HT1080 (cell line): Measurements from ENCODE around the gene LGALS13. TPM values are rescaled to one million over a fixed set of nuclear protein-coding genes. Genes with fewer than 3 reads are reported as not detected.

ENCODE experiments used
- DNase-seq: peaks from one replicate; pipeline ENCODE4 v3.0.0-alpha.2; 2015; ENCODE audit warnings: low read depth
- small RNA-seq: library from RNA; depleted of rRNA; stranded (forward); fragments of <200 nt; gene quantifications from one replicate; pipeline ENCODE3, GENCODE V24; 2014
- total RNA-seq: library from RNA; depleted of rRNA; stranded (reverse); fragments of >200 nt; shearing (Covaris generic); gene quantifications from 2 replicates; pipeline ENCODE4 v1.2.3, GENCODE V29; 2014; rRNA removed

The LGALS13 gene
- total RNA-seq, 1 experiment from 2014 or later = not detected

DNA sequence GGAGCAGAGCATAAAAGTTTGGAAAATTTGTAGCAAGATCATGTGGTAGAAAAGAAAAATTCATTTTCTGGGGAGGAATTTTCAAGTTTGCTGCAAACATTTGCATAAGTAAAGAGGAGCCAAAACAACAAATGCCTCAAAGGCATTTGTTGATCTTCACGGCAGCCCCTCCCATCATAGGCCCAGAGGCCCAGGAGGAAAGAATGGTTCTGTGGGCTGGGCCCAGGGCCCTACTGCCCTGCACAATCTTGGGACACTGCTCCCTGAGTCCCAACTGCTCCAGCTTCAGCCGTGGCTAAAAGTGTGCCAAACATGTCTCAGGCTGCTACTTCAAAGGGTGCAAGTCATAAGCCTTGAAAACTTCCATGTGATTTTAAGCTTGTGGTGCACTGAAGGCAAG lies 11.3 kb downstream of the LGALS13 start:
- DNase-seq = no peak

DNA sequence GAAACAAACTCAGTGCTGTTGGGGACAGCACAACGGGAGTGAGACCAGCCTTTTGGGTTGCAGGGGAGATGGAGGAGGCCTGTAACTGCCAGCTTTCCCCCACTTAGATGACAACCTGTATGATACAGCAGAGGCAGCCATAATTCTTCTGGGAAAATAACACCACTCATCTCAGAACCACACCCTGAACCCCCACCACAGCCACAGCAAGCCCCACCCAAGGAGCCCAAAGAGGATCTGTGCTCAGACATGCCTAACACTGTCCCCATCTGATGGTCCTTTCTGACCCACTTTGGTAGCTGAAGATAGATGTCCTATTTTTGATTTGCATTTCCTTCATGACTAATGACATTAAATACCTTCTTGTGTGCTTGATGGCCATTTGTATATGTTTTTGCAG lies 15.4 kb downstream of the LGALS13 start:
- DNase-seq = no peak

DNA sequence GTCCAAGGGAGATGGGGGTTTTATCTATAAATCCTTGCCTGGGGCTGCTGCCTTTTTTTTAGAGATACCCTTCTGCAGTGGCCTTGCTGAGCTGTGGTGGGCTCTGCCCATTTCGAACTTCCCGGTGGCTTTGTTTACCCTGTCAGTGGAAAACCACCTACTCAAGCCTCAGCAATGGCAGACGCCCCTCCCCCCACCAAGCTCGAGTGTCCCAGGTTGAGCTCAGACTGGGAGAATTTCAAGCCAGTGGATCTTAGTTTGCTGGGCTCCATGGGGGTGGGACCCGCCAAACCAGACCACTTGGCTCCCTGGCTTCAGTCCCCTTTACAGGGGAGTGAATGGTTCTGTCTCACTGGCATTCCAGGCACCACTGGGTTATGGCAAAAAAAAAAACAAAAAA lies 21.6 kb downstream of the LGALS13 start:
- DNase-seq = no peak

DNA sequence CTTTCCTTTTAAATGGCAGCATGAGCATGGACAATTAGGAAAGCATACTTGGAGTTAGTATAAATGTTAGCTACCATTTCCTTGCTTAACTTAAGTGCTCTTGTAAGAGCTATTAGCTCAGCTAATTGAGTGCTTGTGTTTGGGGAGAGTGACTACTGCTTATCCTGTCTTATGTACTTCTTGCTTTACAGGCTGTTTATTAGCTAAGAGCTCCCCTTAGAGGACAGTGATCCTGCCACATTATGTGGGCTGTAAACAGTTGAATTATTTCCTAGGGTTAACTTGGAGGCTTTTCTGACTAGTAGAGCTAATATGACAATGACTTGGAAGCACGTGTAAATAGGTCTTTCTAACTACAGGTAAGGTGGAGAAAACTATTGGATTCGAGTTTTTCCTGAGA lies 25.3 kb downstream of the LGALS13 start:
- peak; percentile 15 for DNase-seq

DNA sequence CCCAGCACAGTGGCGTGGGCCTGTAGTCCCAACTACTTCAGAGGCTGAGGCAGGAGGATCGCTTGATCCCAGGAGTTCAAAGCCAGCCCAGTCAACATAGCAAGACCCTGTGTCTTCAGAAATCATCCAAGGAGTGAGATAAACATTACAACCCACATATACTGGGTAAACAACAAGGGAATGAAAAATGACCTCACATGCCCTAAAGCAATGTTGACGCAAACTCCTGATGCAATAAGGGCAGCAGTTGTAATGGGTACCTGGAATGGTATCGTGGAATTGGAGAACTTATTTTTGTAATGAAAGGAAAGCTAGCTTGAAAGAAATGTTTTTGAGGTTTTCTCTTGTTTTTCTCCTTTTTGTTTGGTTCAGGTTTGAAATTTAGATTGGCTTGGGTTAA lies 28.9 kb downstream of the LGALS13 start:
- no peak for DNase-seq

DNA sequence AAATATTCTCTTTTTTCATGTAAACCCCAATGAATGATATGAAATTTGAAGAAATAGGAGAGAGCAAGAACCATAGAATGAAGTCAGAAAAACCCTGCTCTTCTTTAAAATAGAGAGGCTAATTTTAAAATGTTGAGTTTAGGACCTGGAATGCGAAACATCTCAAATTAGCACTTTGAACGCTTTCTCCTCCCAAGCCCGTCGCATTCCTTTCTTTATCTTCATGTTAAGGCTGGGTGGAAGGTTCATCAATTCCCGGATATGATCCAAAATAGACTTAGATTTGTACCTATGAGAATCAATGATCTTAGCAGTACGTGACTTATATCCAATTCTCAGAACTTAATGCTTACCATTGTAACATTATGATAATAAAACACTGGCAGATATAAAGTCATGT lies 29.3 kb downstream of the LGALS13 start:
- no peak for DNase-seq

DNA sequence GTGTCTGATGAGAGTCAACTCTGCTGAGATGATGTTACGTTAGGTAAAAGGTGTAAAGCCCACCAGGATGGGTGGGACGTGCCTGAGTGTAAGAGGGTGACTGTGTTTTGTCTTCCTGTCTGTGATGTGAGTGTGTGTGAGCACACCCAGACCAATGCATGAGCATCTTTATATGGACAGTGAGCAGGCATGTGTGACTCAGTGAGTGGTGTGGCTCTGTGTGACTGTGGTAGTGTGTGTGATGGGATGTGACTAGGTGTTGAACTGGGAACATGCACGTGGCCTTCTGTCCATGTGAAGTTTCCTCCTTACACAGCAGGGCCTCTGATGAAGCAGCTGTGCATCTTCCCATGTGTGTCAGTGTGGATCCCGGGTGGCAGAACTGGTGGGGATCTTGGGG lies 35.6 kb downstream of the LGALS13 start:
- DNase-seq = peak; percentile 10

DNA sequence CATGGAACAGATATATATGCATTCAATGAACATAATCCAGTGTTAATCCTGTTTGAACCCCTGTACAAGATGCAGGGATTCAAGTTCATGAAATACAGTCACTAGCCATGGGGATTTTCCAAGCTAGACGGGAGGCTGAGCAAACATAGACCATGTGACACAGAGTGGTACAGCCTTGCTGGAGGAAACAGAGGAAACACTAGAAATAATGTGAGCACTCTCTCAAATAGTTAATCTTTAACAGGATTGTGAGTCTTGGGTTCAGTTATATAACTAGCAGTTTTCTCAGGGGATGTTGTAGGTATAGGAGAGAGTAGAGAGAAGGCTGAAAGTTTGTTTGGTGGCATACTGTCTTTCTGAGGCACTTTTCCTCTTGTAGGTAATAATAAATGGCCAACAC lies 39.4 kb downstream of the LGALS13 start:
- DNase-seq = no peak

DNA sequence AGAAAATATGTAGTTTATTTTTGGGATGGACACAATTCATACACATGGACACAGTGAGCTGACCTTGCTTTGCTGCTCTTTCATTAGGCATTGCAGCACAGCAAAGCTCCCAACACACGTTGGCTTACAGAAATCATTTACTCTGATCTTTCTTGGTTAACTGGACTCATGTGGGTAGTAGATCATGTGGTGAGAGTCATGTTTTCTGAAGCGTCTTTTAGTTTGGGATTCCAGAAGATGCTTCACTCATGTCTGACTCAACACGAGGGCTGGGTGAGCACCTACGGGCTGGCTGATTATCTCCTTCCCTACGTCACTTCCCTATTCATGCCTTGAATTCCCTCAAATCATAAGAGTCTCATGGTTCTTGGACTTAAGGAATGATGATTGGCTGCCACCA lies 41.3 kb downstream of the LGALS13 start:
- DNase-seq = no peak

DNA sequence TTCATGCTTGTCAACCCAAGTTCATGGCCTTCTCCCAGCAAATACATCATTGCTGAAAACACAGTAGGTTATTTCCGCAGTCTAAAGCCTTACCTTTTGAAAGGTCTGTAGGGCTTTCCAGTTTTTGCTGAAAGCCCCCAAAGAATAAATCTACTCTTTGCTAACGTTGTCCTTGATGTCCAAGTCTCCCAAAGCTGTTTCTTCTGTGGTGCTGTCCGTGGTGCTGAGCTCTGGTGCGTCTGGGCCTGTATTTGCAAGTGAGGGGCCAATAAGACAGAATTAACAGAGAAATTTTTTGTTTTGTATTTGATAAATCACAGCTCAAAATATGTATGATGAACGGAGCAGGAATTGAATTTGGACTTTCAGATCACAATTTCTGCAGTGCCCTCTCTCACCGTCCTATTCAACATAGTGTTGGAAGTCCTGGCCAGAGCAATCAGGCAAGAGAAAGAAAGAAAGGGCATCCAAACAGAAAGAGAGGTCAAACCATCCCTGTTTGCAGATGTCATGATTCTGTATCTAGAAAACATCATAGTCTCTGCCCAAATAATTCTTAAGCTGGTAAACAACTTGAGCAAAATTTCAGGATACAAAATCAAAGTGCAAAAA lies 43.6 kb downstream of the LGALS13 start:
- no peak for DNase-seq

DNA sequence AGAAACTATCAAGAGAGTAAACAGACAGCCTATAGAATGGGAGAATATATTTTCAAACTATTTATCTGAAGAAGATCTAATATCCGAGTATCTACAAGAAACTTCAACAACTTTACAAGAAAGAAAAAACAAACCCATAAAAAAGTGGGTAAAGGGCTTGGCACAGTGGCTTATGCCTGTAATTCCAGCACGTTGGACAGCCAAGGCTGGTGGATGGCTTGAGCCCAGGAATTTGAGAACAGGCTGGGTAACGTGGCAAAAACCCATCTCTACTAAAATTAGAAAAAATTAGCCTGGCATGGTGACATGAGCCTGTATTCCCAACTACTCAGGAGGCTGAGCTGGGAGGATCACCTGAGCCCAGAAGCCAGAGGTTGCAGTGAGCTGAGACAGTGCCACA lies 45.6 kb downstream of the LGALS13 start:
- DNase-seq = no peak

DNA sequence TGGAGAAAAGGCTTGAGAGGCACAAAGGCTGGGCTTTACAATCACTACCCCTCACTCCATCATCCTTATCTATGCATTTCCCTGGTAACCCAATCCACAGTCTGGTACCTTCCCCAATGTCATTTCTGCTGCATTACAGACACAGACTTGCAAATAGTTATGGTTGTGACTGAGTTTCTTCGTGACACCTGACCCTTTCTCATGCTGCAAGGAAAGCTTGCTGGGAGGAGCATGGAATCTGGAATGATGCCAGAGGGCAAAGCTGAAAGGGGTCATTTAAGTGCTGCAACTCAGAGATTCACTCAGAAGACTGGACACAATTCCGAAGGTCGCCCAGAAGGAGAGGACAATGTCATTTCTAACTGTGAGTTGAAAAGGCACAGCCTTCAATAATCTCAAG lies 53.3 kb downstream of the LGALS13 start, which contains the start of gene LGALS16:
Gene LGALS16, plus strand, starts transcription at position 301 of the 400 bp plus-strand sequence. Its CDS starts 49 bp downstream, at position 350.
- no peak for DNase-seq

Small RNAs within 50 kb of the gene (small RNA-seq; reads per million reads assigned to genes)
- gene AC005176.2 = not detected
- not detected for gene RPS29P24
- gene RPS29P25 = not detected
- gene RPS29P26 = not detected
- not detected for gene RPS29P30

Other genes with a start within 250 kb of the LGALS13 start
- gene PAF1, start 211.4 kb upstream of the LGALS13 start, total RNA-seq = 47.3 and 56.1 TPM in 2 replicates
- 24.6 and 47.3 TPM in 2 replicates for gene MED29, start 211.1 kb upstream of the LGALS13 start, total RNA-seq
- 1.3 and 2.8 TPM in 2 replicates for gene ZFP36, start 195.7 kb upstream of the LGALS13 start, total RNA-seq
- 14.0 and 16.5 TPM in 2 replicates for gene PLEKHG2, start 189.9 kb upstream of the LGALS13 start, total RNA-seq
- gene RPS16, start 166.6 kb upstream of the LGALS13 start, total RNA-seq = 222 and 315 TPM in 2 replicates
- 86.2 and 91.6 TPM in 2 replicates for gene SUPT5H, start 156.9 kb upstream of the LGALS13 start, total RNA-seq
- 158 and 199 TPM in 2 replicates for gene TIMM50, start 121.7 kb upstream of the LGALS13 start, total RNA-seq
- 0.80 and 1.2 TPM in 2 replicates for gene DLL3, start 103.6 kb upstream of the LGALS13 start, total RNA-seq
- not detected in 2 replicates for gene SELENOV, start 87.4 kb upstream of the LGALS13 start, total RNA-seq
- gene EID2B, start 69.7 kb upstream of the LGALS13 start, total RNA-seq = 4.6 and 5.1 TPM in 2 replicates
- 19.4 and 21.8 TPM in 2 replicates for gene EID2, start 62.4 kb upstream of the LGALS13 start, total RNA-seq
- not detected in 2 replicates for gene LGALS16, start 53.4 kb downstream of the LGALS13 start, total RNA-seq
- not detected in 2 replicates for gene LGALS14, start 102.0 kb downstream of the LGALS13 start, total RNA-seq
- not detected in 2 replicates for gene CLC, start 135.5 kb downstream of the LGALS13 start, total RNA-seq
- not detected in 2 replicates for gene LEUTX, start 176.3 kb downstream of the LGALS13 start, total RNA-seq
- gene DYRK1B, start 231.6 kb downstream of the LGALS13 start, total RNA-seq = 0.60 and 1.3 TPM in 2 replicates
- gene FBL, start 243.9 kb downstream of the LGALS13 start, total RNA-seq = 265 and 384 TPM in 2 replicates